Measurements from ENCODE around the gene S100A3.

DNA sequence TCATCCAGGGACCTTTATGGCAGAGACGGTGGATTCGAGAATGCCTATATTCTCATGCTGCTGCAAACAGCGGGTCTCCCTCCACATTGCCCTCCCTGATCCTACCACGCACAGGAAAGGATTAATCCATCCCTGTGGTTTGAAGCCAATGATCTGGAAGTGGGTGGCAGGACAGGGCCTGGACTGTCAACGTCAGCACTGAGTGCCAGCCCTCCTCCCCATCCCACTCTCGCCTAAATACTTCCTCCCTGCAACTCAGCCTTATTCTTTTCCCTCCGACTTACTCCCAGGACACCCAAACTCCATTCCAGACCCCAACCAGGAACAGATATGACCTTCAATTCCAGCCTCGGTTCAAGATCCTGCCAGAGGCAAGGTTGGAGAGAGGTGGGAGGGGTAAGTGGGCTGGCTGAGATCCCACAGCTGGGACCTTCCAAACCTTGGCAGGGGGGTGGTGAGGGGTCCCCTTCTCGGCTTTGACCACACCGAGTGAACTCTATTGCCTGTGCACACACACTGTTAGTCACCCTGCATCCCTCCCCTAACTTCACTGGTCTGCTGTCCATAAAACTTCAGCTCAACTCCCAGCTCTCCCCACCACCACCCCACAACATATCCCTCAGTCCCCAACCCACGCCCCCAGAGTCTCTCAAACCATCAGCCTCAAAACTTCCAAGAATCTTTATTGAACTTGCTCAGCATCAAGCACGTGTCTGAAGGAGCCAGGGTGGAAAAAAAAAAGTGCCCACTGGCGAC is 5.9 kb downstream of the S100A3 start:
- TF ChIP-seq, protein P1, sequence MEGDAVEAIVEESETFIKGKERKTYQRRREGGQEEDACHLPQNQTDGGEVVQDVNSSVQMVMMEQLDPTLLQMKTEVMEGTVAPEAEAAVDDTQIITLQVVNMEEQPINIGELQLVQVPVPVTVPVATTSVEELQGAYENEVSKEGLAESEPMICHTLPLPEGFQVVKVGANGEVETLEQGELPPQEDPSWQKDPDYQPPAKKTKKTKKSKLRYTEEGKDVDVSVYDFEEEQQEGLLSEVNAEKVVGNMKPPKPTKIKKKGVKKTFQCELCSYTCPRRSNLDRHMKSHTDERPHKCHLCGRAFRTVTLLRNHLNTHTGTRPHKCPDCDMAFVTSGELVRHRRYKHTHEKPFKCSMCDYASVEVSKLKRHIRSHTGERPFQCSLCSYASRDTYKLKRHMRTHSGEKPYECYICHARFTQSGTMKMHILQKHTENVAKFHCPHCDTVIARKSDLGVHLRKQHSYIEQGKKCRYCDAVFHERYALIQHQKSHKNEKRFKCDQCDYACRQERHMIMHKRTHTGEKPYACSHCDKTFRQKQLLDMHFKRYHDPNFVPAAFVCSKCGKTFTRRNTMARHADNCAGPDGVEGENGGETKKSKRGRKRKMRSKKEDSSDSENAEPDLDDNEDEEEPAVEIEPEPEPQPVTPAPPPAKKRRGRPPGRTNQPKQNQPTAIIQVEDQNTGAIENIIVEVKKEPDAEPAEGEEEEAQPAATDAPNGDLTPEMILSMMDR (IDR thresholded peaks at IDR 0.05 in 4 of 5, conservative IDR thresholded peaks at IDR 0.05 in 1 of 5), result no peak
- no peak for TF ChIP-seq POLR2A (IDR thresholded peaks at IDR 0.05)
